Measurements from ENCODE around the gene BHLHA9.

DNA sequence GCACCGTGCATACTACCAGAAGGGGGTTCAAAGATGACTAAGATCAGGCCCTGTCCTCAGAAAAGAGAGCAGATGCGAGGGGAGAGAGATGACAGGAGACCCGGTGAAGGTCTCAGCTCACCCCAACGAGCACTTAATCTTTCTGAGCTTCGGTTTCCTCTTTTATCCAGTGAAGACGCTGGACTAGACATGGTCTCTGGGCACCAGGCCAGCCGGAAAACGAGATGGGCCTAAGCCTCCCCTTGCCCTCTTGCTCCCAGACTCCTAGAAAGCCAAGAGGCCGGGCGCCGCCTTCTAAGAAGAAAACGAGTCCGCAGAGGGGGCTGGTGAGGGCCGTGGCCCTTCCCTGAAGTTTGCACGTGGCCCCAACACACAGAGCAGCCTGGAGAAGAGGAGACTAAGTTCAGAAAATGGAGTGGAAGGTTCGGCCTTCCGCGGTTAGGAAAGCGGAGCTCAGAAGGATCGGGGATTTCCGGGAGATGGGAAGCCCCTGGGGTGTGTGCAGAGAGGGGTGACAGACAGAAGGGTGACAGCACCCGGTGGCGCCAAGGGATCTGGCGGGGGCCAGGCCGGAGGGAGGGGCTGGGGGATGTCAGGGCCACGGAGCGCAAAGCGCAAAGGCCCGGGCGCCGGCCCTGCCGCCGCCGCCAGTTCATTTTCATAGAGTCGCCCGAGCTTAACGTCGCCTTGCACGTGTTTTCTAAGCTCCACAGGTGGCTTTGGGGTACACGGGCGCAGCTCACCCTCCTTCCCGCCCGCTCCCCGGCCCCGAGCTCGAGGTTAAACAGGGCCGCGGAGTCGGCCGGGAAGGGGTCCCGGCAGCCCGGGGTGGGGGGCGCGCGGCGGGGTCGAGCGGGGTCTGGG lies 42.1 kb upstream of the BHLHA9 start:
- no peak for TF ChIP-seq ZNF263 (CRISPR knock-in tag; IDR thresholded peaks at IDR 0.05; ENCODE audit: borderline replicate concordance)
- TF ChIP-seq ZNF431 (CRISPR knock-in tag; IDR thresholded peaks at IDR 0.05): no peak

Measured in K562 (cell line).